T-helper 17 cell (primary cell): ENCODE results near the gene IST1. TPM values are rescaled to one million over a fixed set of nuclear protein-coding genes. Genes with fewer than 3 reads are reported as not detected.

ENCODE experiments used
- ATAC-seq: fragments of 150-1000 bp; cut with Tn5 transposase; 2 replicates; pipeline ENCODE4 v1.10.0; 2021; ENCODE audit warnings: mild to moderate bottlenecking, moderate library complexity
- DNase-seq, 3 donors: peaks; one replicate each; pipeline versions ENCODE4 v3.0.0 to v3.0.0-alpha.2; 2020 to 2021
- H3K9me3 ChIP-seq: one replicate; pipeline ENCODE4 v1.7.0; 2013; ENCODE audit warnings: low read length, mild to moderate bottlenecking; ENCODE audit not compliant: control insufficient read depth, poor library complexity, severe bottlenecking
- H3K27ac Mint-ChIP-seq: one replicate; pipeline ENCODE4 v1.8.0; 2022; ENCODE audit warnings: mild to moderate bottlenecking, moderate library complexity, mixed read lengths
- H3K27me3 Mint-ChIP-seq: one replicate; pipeline ENCODE4 v1.8.0; 2022; ENCODE audit warnings: mixed read lengths
- H3K36me3 Mint-ChIP-seq: one replicate; pipeline ENCODE4 v1.8.0; 2022; ENCODE audit warnings: low read depth, mixed read lengths
- H3K4me1 Mint-ChIP-seq: one replicate; pipeline ENCODE4 v1.8.0; 2022; ENCODE audit warnings: mild to moderate bottlenecking, mixed read lengths
- H3K4me3 Mint-ChIP-seq: one replicate; pipeline ENCODE4 v1.8.0; 2022; ENCODE audit warnings: mild to moderate bottlenecking, moderate library complexity, mixed read lengths
- total RNA-seq, 4 donors: library from RNA in 2 of 4; stranded (reverse) in 2 of 4; gene quantifications; one replicate each; pipeline ENCODE4 v1.2.3 and lab custom pipeline; 2022 to 2026

The IST1 gene
- total RNA-seq (100 to 1,000 TPM; 262 to 283 TPM), total RNA-seq (lab: John Stamatoyannopoulos, UW) (240 to 296 reads per million in 2 donors)

- peak; percentile 91 for ATAC-seq
- peak; percentile 93 to 96 (median 96) for DNase-seq
- peak within 1 kb of the TSS; percentile 95 for H3K27ac Mint-ChIP-seq
- H3K36me3 Mint-ChIP-seq = no peaks in the 10 kb centered on the region
- peaks cover 23% of the 10 kb centered on the region for H3K4me1 Mint-ChIP-seq
- peak within 1 kb of the TSS; percentile 96 for H3K4me3 Mint-ChIP-seq
- H3K27me3 Mint-ChIP-seq = no peaks in the 10 kb centered on the region
- H3K9me3 ChIP-seq = no peaks in the 10 kb centered on the region
Measured at GRCh38 chr16:71894921-71895678, at the start of gene IST1. IST1 (plus strand) TSS chr16:71895531; CDS start chr16:71915641, 20,110 bp downstream.

DNA sequence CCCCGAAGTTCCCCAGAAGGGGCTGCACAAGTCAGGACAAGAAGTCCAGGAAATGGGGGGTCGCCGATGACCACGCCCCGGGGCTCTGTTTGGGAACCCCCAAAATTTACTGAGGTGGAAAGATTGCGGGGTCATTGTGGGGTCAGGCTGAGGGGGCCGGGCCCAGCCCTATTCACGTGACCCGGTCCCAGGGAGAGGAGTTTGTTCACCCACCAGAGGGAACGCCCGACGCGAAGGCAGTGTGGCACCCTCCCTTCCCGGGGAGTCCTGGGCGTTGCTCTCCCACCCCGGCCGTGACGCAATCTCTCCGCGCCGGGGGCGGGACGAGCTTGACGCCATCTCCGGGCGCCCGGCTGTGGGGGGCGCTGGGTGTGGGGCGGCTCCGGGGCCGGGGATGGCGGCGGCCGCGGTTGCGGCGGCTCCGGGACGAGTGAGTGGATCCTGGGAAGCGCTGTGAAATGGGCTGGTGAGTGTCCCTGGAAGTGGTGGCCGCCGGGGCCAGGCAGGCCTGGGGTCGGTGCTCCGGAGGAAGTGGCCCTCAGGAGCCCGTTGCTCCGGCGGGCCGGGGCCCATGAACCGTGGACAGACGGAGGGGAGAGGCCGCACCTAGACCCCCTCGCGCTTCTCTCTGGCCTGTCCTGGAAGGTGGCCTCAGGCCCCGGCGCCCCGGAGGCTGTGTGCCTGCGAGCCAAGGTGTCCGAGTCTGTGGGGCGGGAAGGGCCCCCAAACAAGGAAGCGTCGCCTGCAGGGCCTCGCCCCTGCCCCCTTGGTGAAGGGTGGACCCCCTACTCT, 49.5 kb upstream of the IST1 start, which contains the start of gene ATXN1L:
Gene ATXN1L (plus strand): TSS at position 338 of the 792 bp plus-strand sequence. CDS start 3,765 bp downstream, outside the sequence.
- H3K27me3 Mint-ChIP-seq = no peaks in the 10 kb centered on the region
- H3K4me3 Mint-ChIP-seq = peak within 1 kb of the TSS; percentile 93
- no peaks in the 10 kb centered on the region for H3K9me3 ChIP-seq
- H3K4me1 Mint-ChIP-seq = peaks cover 37% of the 10 kb centered on the region
- peaks cover 10% of the 10 kb centered on the region for H3K36me3 Mint-ChIP-seq
- H3K27ac Mint-ChIP-seq = peak within 1 kb of the TSS; percentile 96
- DNase-seq = peak; percentile 88 to 95 (median 89)
- ATAC-seq = peak; percentile 95

GRCh38 chr16:71846431-71846830, 48.9 kb upstream of the IST1 start:
- Mint-ChIP-seq H3K4me3 (peak overlapping the region; percentile 93), H3K27me3 (no peaks in the 10 kb centered on the region), H3K36me3 (peaks cover 10% of the 10 kb centered on the region), H3K27ac (peak overlapping the region; percentile 96), H3K4me1 (peaks cover 39% of the 10 kb centered on the region)
- no peak for ATAC-seq
- DNase-seq = no peak
- H3K9me3 ChIP-seq = no peaks in the 10 kb centered on the region

GRCh38 chr16:71847096-71847495, 48.2 kb upstream of the IST1 start:
- Mint-ChIP-seq H3K4me3 (peak overlapping the region; percentile 93), H3K27me3 (no peaks in the 10 kb centered on the region), H3K4me1 (peaks cover 40% of the 10 kb centered on the region), H3K27ac (peak overlapping the region; percentile 96), H3K36me3 (peaks cover 10% of the 10 kb centered on the region)
- DNase-seq (no peak), ATAC-seq (no peak)
- H3K9me3 ChIP-seq = no peaks in the 10 kb centered on the region

DNA sequence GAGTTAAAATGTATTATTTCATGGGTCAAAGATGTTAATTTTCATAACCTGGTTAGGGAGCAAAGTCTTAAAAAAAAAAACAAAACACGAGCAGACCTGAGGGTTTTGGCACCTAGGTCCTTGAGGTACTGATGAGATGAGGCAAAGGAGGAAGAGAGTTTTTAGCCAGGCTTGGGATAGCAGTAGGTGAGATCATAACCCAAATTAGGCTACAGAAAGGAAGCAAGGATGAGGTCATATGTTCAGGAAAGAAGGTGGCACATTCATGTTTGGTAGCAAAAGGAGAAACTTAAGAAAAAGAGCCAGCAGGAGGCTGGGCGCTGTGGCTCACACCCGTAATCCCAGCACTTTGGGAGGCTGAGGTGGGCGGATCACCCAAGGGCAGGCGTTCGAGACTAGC, 46.7 kb upstream of the IST1 start:
- Mint-ChIP-seq H3K4me1 (peaks cover 43% of the 10 kb centered on the region), H3K27me3 (no peaks in the 10 kb centered on the region), H3K4me3 (no peak overlapping the region), H3K27ac (peak overlapping the region; percentile 49), H3K36me3 (peaks cover 10% of the 10 kb centered on the region)
- DNase-seq (no peak), ATAC-seq (no peak)
- no peaks in the 10 kb centered on the region for H3K9me3 ChIP-seq

DNA sequence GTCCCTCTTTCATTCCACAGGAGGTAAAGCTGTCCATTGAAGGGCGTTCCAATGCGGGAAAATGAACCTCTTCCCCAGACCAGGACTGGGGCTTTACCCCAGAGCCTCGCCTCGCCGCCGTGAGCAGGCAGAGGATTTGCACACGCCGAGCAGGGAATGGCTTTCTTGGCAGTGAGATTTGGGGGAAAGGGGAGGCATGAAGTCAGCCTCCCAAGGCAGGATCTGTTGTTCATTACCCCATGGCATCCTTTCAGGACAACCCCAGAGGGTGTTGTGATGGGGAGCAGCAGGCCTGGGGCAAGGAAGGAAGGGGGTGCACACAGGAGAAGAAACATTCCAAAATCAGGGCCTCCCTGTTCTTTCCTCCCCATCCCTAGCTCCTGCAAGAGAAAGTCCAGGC, 43.6 kb upstream of the IST1 start:
- Mint-ChIP-seq H3K27me3 (no peaks in the 10 kb centered on the region), H3K4me1 (peaks cover 57% of the 10 kb centered on the region), H3K4me3 (no peak overlapping the region), H3K36me3 (peaks cover 10% of the 10 kb centered on the region), H3K27ac (peak overlapping the region; percentile 73)
- DNase-seq = no peak
- no peaks in the 10 kb centered on the region for H3K9me3 ChIP-seq
- ATAC-seq = no peak

DNA sequence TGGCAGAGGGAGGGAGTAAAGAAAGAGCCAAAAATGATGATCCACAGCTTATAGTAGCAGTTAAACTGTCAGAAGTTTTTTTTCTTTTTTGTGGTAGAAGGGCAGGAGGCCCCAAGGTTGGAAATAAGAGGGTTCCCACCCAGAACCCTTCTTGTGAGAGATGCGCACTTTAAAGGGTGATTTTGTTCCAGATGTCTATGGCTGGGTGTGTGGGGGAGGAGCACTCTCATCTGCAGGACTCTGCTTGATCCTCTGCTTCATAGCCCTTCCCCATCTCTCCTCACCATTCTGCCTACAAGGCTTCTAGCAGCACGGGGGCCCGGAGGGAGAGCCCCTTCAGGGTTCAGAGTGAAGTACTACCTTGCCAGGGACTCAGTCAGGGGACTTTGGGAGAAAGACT, 43.2 kb upstream of the IST1 start:
- peaks cover 53% of the 10 kb centered on the region for H3K4me1 Mint-ChIP-seq
- no peak for DNase-seq
- no peak for ATAC-seq
- H3K27ac Mint-ChIP-seq = peak overlapping the region; percentile 73
- peaks cover 10% of the 10 kb centered on the region for H3K36me3 Mint-ChIP-seq
- no peak overlapping the region for H3K4me3 Mint-ChIP-seq
- no peaks in the 10 kb centered on the region for H3K27me3 Mint-ChIP-seq
- no peaks in the 10 kb centered on the region for H3K9me3 ChIP-seq

- Mint-ChIP-seq H3K36me3 (peaks cover 10% of the 10 kb centered on the region), H3K27me3 (no peaks in the 10 kb centered on the region), H3K4me1 (peaks cover 54% of the 10 kb centered on the region), H3K4me3 (no peak overlapping the region), H3K27ac (peak overlapping the region; percentile 73)
- no peak for DNase-seq
- H3K9me3 ChIP-seq = no peaks in the 10 kb centered on the region
- no peak for ATAC-seq
Measured at GRCh38 chr16:71852561-71852960, 42.8 kb upstream of the IST1 start.

DNA sequence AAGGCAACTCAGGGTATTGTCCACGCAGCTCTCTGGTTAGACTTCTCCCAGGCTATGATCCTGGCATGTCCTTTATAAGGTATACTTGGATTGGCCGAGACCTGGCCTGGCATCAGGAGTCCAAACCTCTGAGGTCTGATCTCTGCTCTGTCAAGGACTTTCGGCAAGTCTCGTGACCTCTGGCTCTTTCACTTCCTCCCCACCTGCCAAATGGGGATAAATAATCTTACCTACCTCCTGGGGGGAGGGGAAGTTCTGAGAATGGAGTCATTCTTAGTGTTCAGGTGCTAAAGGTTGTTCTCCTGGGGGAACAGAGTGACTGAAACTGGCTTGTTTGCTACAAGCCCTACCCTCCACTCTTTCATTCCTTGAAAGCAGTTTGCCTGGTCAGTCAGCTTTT, 41.9 kb upstream of the IST1 start:
- Mint-ChIP-seq H3K27ac (peak overlapping the region; percentile 73), H3K36me3 (peaks cover 6% of the 10 kb centered on the region), H3K27me3 (no peaks in the 10 kb centered on the region), H3K4me3 (no peak overlapping the region), H3K4me1 (peaks cover 47% of the 10 kb centered on the region)
- no peaks in the 10 kb centered on the region for H3K9me3 ChIP-seq
- no peak for DNase-seq
- ATAC-seq = peak; percentile 4

DNA sequence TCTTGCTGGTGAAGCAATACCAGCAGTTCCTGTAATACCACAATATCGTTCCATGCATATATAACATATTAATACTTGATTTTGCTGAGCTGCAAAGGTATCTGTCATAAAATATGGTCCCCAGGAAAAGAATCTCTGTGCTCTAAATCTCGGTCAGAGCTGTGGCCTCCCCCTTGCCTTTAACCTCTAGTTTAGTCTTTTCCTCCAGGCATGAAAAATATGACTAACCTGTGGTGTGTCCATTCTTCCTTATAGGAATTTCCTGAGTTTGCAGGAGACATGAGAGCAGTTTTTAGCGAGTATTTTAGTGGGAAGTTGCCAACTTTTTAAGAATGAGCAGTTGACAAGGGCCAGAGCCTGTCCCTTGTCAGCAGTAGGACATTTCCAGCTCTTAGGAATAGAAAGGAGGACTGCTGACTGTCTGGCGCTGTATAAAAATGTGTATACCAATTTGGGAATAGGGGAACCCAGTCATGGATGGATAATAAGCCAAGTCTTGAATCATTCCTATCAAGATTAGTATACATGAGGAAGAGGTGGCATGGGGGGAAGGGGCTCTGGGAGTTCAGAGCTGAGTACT, 40.9 kb upstream of the IST1 start:
- H3K9me3 ChIP-seq = no peaks in the 10 kb centered on the region
- Mint-ChIP-seq H3K36me3 (peaks cover 1% of the 10 kb centered on the region), H3K27me3 (no peaks in the 10 kb centered on the region), H3K4me3 (no peak overlapping the region), H3K4me1 (peaks cover 45% of the 10 kb centered on the region), H3K27ac (peak overlapping the region; percentile 73)
- ATAC-seq (no peak), DNase-seq (no peak)

DNA sequence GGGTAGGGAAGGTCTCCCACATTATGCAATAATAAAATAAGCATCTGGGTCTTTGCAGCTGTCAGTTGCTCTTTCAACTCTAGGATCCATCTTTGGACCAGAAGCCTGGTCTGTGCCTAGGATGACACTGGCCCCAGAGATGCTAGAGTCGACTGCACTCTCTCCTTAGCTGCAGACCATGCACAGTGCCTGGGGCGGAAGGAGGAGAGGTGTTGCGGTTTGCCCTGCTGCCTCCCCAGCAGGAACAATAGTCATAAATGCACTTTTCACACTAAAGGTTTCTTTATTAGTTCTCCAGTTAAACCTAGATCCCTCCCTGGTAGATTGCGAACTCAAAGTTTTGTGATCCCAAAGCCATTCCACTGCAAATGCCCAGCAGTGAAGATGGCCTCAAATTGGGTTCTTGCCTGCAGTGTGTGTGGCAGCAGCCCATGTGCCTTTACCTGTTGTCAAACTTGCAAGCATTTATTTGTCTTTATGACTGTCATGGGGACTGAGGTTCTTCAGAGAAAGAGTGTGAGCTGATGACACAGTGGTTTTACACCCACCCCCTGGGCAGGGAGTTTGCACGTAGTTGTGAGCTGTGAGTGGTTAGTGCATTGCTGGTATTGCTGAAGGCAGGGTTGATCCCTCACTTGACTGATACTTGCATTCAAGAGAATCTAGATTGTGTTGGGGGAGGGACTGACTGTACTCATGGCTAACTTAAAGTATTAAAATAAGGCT, 39.2 kb upstream of the IST1 start:
- Mint-ChIP-seq H3K4me3 (peak overlapping the region; percentile 25), H3K27ac (peak overlapping the region; percentile 49), H3K36me3 (no peaks in the 10 kb centered on the region), H3K4me1 (peaks cover 43% of the 10 kb centered on the region), H3K27me3 (no peaks in the 10 kb centered on the region)
- ATAC-seq (peak; percentile 62), DNase-seq (no peak)
- no peaks in the 10 kb centered on the region for H3K9me3 ChIP-seq

- Mint-ChIP-seq H3K27ac (no peak overlapping the region), H3K36me3 (peaks cover 2% of the 10 kb centered on the region), H3K4me1 (peaks cover 25% of the 10 kb centered on the region), H3K4me3 (peak overlapping the region; percentile 77), H3K27me3 (no peaks in the 10 kb centered on the region)
- ATAC-seq (no peak), DNase-seq (no peak)
- H3K9me3 ChIP-seq = no peaks in the 10 kb centered on the region
Measured at GRCh38 chr16:71859762-71860521, 35.4 kb upstream of the IST1 start.
